ENCODE results near the gene ATP6V1F.
A peak's percentile ranks its signal among the peaks of the same experiment; 100 is the strongest.

ATP6V1F gene

GRCh38 chr7:128889121-128889520, 26.5 kb downstream of the ATP6V1F start:
- no peaks in the 10 kb centered on the region for H3K9me3 ChIP-seq (ENCODE audit: insufficient read depth, low read depth, low read length)
- no peaks in the 10 kb centered on the region for H3K4me1 ChIP-seq (ENCODE audit: insufficient read depth, low read length)
- 49% methylated on average over 8 of the region's 8 CpGs for WGBS
- H3K36me3 ChIP-seq (ENCODE audit: insufficient read depth, low read length): no peaks in the 10 kb centered on the region
- H3K27ac ChIP-seq (ENCODE audit: low read depth, low read length): peak overlapping the region; percentile 28; the same call in 1 of the 2 replicates
- H3K9ac ChIP-seq (ENCODE audit: low read depth, low read length): no peak overlapping the region
- peaks cover 15% of the 10 kb centered on the region for H3K27me3 ChIP-seq (ENCODE audit: insufficient read depth, low read length)
- no peak overlapping the region for H3K4me3 ChIP-seq (ENCODE audit: low read length)

DNA sequence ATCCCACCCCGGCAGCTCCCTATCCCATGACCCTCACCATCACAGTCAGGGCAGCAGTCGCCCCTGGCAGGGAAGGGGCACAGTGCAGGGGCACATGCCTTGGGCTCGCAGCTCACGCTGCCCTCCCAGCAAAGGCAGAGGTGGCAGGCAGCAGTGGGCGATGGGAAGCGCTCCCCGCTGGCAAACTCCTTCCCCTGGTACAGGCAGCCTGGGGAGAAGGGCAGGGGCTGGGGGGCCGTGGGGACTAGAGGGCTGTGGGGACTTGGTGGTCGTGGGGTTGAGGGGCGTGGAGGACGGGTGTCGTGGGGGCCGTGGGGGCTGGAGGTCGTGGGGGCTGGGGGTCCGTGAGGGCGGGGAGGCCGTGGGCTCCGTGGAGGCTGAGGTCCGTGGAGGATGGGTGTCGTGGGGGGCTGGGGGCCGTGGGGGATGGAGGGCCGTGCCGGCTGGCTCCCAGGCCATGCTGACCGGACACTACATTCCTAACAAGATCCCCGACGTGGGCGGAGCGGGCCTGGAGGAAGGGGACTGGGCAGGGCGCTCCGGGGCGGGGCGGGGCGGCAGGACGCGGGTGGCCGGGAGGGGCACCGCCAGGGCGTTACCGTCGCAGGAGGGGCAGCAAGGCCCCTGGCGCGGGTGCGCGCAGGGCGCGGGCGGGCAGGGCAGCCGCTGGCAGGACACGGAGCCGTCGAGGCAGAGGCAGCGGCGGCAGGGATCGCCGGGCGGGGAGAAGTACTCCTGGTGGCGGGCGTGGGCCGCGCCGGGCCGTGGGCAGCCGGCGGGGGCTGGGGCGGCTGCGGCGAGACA, 27.9 kb downstream of the ATP6V1F start:
- WGBS: 47% methylated on average over 59 of the region's 67 CpGs
- H3K36me3 ChIP-seq (ENCODE audit: insufficient read depth, low read length): no peaks in the 10 kb centered on the region
- H3K9ac ChIP-seq (ENCODE audit: low read depth, low read length): no peak overlapping the region
- no peaks in the 10 kb centered on the region for H3K9me3 ChIP-seq (ENCODE audit: insufficient read depth, low read depth, low read length)
- no peak overlapping the region for H3K27ac ChIP-seq (ENCODE audit: low read depth, low read length)
- H3K4me3 ChIP-seq (ENCODE audit: low read length): peak overlapping the region; percentile 56
- no peaks in the 10 kb centered on the region for H3K4me1 ChIP-seq (ENCODE audit: insufficient read depth, low read length)
- H3K27me3 ChIP-seq (ENCODE audit: insufficient read depth, low read length): peaks cover 15% of the 10 kb centered on the region

GRCh38 chr7:128891110-128891941, 28.7 kb downstream of the ATP6V1F start:
- peaks cover 15% of the 10 kb centered on the region for H3K27me3 ChIP-seq (ENCODE audit: insufficient read depth, low read length)
- WGBS: 45% methylated on average over 36 of the region's 41 CpGs
- no peak overlapping the region for H3K9ac ChIP-seq (ENCODE audit: low read depth, low read length)
- no peaks in the 10 kb centered on the region for H3K36me3 ChIP-seq (ENCODE audit: insufficient read depth, low read length)
- peak overlapping the region; percentile 56 for H3K4me3 ChIP-seq (ENCODE audit: low read length)
- no peaks in the 10 kb centered on the region for H3K9me3 ChIP-seq (ENCODE audit: insufficient read depth, low read depth, low read length)
- no peaks in the 10 kb centered on the region for H3K4me1 ChIP-seq (ENCODE audit: insufficient read depth, low read length)
- no peak overlapping the region for H3K27ac ChIP-seq (ENCODE audit: low read depth, low read length)

GRCh38 chr7:128891942-128892269, 29.2 kb downstream of the ATP6V1F start:
- Histone ChIP-seq H3K36me3 (ENCODE audit: insufficient read depth, low read length) (no peaks in the 10 kb centered on the region), H3K9ac (ENCODE audit: low read depth, low read length) (no peak overlapping the region)
- 95% methylated on average over 10 of the region's 11 CpGs for WGBS

GRCh38 chr7:128892521-128893250, 30.0 kb downstream of the ATP6V1F start:
- Histone ChIP-seq H3K27ac (ENCODE audit: low read depth, low read length) (no peak overlapping the region), H3K4me3 (ENCODE audit: low read length) (no peak overlapping the region), H3K36me3 (ENCODE audit: insufficient read depth, low read length) (no peaks in the 10 kb centered on the region), H3K9ac (ENCODE audit: low read depth, low read length) (no peak overlapping the region), H3K4me1 (ENCODE audit: insufficient read depth, low read length) (no peaks in the 10 kb centered on the region), H3K9me3 (ENCODE audit: insufficient read depth, low read depth, low read length) (no peaks in the 10 kb centered on the region), H3K27me3 (ENCODE audit: insufficient read depth, low read length) (peaks cover 15% of the 10 kb centered on the region)
- 90% methylated on average over 13 of the region's 13 CpGs for WGBS

More at GRCh38 chr7:128891942-128892269, 29.2 kb downstream of the ATP6V1F start:
- peaks cover 15% of the 10 kb centered on the region for H3K27me3 ChIP-seq (ENCODE audit: insufficient read depth, low read length)
- no peaks in the 10 kb centered on the region for H3K4me1 ChIP-seq (ENCODE audit: insufficient read depth, low read length)
- H3K27ac ChIP-seq (ENCODE audit: low read depth, low read length): no peak overlapping the region
- H3K9me3 ChIP-seq (ENCODE audit: insufficient read depth, low read depth, low read length): no peaks in the 10 kb centered on the region
- peak overlapping the region; percentile 56; the same call in 1 of the 2 replicates for H3K4me3 ChIP-seq (ENCODE audit: low read length)

GRCh38 chr7:128893251-128894100, 30.8 kb downstream of the ATP6V1F start:
- peaks cover 15% of the 10 kb centered on the region for H3K27me3 ChIP-seq (ENCODE audit: insufficient read depth, low read length)
- H3K36me3 ChIP-seq (ENCODE audit: insufficient read depth, low read length): no peaks in the 10 kb centered on the region
- H3K4me3 ChIP-seq (ENCODE audit: low read length): no peak overlapping the region
- H3K27ac ChIP-seq (ENCODE audit: low read depth, low read length): no peak overlapping the region
- WGBS: 93% methylated on average over 23 of the region's 23 CpGs
- no peak overlapping the region for H3K9ac ChIP-seq (ENCODE audit: low read depth, low read length)
- no peaks in the 10 kb centered on the region for H3K4me1 ChIP-seq (ENCODE audit: insufficient read depth, low read length)
- H3K9me3 ChIP-seq (ENCODE audit: insufficient read depth, low read depth, low read length): 0 out of 2 replicates have a peak, but pooled peaks cover under 1% of the 10 kb centered on the region

DNA sequence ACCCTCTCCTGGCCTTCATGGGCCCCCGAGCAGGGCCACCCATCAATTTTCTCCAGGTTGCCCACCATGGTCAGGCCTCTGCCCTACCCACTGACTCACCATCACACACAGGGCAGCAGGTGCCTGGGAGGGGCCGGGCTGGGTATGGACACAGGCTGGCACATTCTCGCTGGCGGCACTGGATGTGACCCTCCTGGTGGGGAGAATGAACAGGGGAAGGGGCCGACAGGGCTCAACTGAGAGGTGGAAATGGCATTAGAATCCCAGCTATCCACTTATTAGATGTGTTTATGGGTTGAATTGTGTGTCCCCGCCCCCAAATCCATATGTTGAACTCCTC, 31.4 kb downstream of the ATP6V1F start:
- no peak overlapping the region for H3K27ac ChIP-seq (ENCODE audit: low read depth, low read length)
- no peak overlapping the region for H3K9ac ChIP-seq (ENCODE audit: low read depth, low read length)
- peaks cover 15% of the 10 kb centered on the region for H3K27me3 ChIP-seq (ENCODE audit: insufficient read depth, low read length)
- no peak overlapping the region for H3K4me3 ChIP-seq (ENCODE audit: low read length)
- H3K4me1 ChIP-seq (ENCODE audit: insufficient read depth, low read length): no peaks in the 10 kb centered on the region
- H3K9me3 ChIP-seq (ENCODE audit: insufficient read depth, low read depth, low read length): peaks cover 7% of the 10 kb centered on the region
- H3K36me3 ChIP-seq (ENCODE audit: insufficient read depth, low read length): no peaks in the 10 kb centered on the region; the same call in 1 of the 2 replicates
- WGBS: 90% methylated on average over 5 of the region's 6 CpGs

- WGBS: 88% methylated on average over 3 of the region's 3 CpGs
- no peak overlapping the region for H3K9ac ChIP-seq (ENCODE audit: low read depth, low read length)
- no peak overlapping the region for H3K4me3 ChIP-seq (ENCODE audit: low read length)
- no peak overlapping the region for H3K27ac ChIP-seq (ENCODE audit: low read depth, low read length)
- H3K9me3 ChIP-seq (ENCODE audit: insufficient read depth, low read depth, low read length): peaks cover 11% of the 10 kb centered on the region
- H3K36me3 ChIP-seq (ENCODE audit: insufficient read depth, low read length): no peaks in the 10 kb centered on the region; the same call in 1 of the 2 replicates
- H3K4me1 ChIP-seq (ENCODE audit: insufficient read depth, low read length): no peaks in the 10 kb centered on the region
- H3K27me3 ChIP-seq (ENCODE audit: insufficient read depth, low read length): peaks cover 13% of the 10 kb centered on the region
Measured at GRCh38 chr7:128895320-128895719, 32.7 kb downstream of the ATP6V1F start.

DNA sequence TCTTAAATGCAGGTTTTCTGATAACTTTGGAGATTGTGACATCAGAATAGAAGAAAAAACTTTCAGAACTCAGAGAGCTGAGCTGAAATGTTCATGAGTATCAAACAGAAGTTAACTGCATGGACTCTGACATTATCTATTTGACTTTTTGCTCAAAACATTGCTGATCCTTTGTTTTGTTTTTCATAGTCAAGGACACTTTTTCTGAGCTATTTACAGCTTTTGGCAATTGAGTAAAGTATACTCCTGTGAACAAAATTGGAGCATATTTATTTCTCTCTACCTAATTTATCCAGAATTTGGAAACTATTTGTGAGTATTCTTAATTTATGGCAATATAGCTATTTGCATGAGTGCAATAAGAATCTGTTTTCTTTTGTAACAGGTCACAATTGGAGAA, 36.7 kb downstream of the ATP6V1F start:
- Histone ChIP-seq H3K27ac (ENCODE audit: low read depth, low read length) (no peak overlapping the region), H3K9me3 (ENCODE audit: insufficient read depth, low read depth, low read length) (peaks cover 11% of the 10 kb centered on the region), H3K9ac (ENCODE audit: low read depth, low read length) (no peak overlapping the region), H3K4me3 (ENCODE audit: low read length) (no peak overlapping the region), H3K36me3 (ENCODE audit: insufficient read depth, low read length) (no peaks in the 10 kb centered on the region; the same call in 1 of the 2 replicates), H3K27me3 (ENCODE audit: insufficient read depth, low read length) (no peaks in the 10 kb centered on the region), H3K4me1 (ENCODE audit: insufficient read depth, low read length) (no peaks in the 10 kb centered on the region)

- no CpG with 5 or more reads among the region's 1 CpG for WGBS
- Histone ChIP-seq H3K4me3 (ENCODE audit: low read length) (no peak overlapping the region), H3K27ac (ENCODE audit: low read depth, low read length) (no peak overlapping the region), H3K36me3 (ENCODE audit: insufficient read depth, low read length) (no peaks in the 10 kb centered on the region; the same call in 1 of the 2 replicates), H3K9ac (ENCODE audit: low read depth, low read length) (no peak overlapping the region), H3K27me3 (ENCODE audit: insufficient read depth, low read length) (no peaks in the 10 kb centered on the region), H3K4me1 (ENCODE audit: insufficient read depth, low read length) (no peaks in the 10 kb centered on the region), H3K9me3 (ENCODE audit: insufficient read depth, low read depth, low read length) (peaks cover 11% of the 10 kb centered on the region)
Measured at GRCh38 chr7:128900237-128900636, 37.6 kb downstream of the ATP6V1F start.
